Liver (tissue), 9 donors: ENCODE results near the gene LAMB4. TPM values are rescaled to one million over a fixed set of nuclear protein-coding genes. Genes with fewer than 3 reads are reported as not detected.

Source experiments
- DNase-seq: peaks from one replicate; pipeline ENCODE4 v3.0.0-alpha.2; 2017; ENCODE audit warnings: low spot score
- H3K27ac ChIP-seq, 2 donors: one replicate each; pipeline ENCODE4 v1.7.0; 2013; ENCODE audit warnings: inconsistent platforms in 2 of 2, low read length in 2 of 2, control low read depth in 1 of 2, low read depth in 1 of 2, mild to moderate bottlenecking in 1 of 2
- H3K27me3 ChIP-seq, 4 donors: one replicate each; pipeline versions ENCODE4 v1.6.1 to v1.7.0; 2013; ENCODE audit warnings: low read length in 3 of 4, inconsistent platforms in 1 of 4, mild to moderate bottlenecking in 1 of 4, moderate library complexity in 1 of 4; ENCODE audit not compliant: control insufficient read depth in 4 of 4, insufficient read depth in 4 of 4
- H3K36me3 ChIP-seq, 4 donors: one replicate each; pipeline versions ENCODE4 v1.6.1 to v1.7.0; 2013; ENCODE audit warnings: low read length in 3 of 4, mild to moderate bottlenecking in 3 of 4, low read depth in 1 of 4, moderate library complexity in 1 of 4; ENCODE audit not compliant: control insufficient read depth in 4 of 4, insufficient read depth in 3 of 4
- H3K4me1 ChIP-seq, 4 donors: one replicate each; pipeline versions ENCODE4 v1.6.1 to v1.7.0; 2013; ENCODE audit warnings: low read length in 3 of 4, mild to moderate bottlenecking in 3 of 4, moderate library complexity in 1 of 4; ENCODE audit not compliant: control insufficient read depth in 4 of 4, insufficient read depth in 4 of 4
- H3K4me3 ChIP-seq, 3 donors: one replicate each; pipeline versions ENCODE4 v1.6.1 to v1.7.0; 2013; ENCODE audit warnings: low read length in 3 of 3, control low read depth in 1 of 3, low read depth in 1 of 3, mild to moderate bottlenecking in 1 of 3
- H3K9ac ChIP-seq, 2 donors: one replicate each; pipeline ENCODE4 v1.7.0; 2013; ENCODE audit warnings: low read length in 2 of 2, mild to moderate bottlenecking in 2 of 2, moderate library complexity in 2 of 2, control low read depth in 1 of 2, low read depth in 1 of 2
- H3K9me3 ChIP-seq, 4 donors: one replicate each; pipeline versions ENCODE4 v1.6.1 to v1.7.0; 2013; ENCODE audit warnings: low read length in 3 of 4; ENCODE audit not compliant: control insufficient read depth in 4 of 4
- ATF3 ChIP-seq: IDR thresholded peaks from 2 replicates; pipeline ENCODE4 v1.6.1; 2016; ENCODE audit warnings: antibody characterized with exemption
- CTCF ChIP-seq: fragments of 150-350 bp; IDR thresholded peaks from 2 replicates; pipeline ENCODE4 v1.5.1; 2017; ENCODE audit warnings: improper control_type of control experiment, low read depth, low read length; ENCODE audit not compliant: missing input control
- FOXA1 ChIP-seq: IDR thresholded peaks from 2 replicates; pipeline ENCODE4 v1.6.1; 2016; ENCODE audit warnings: antibody characterized with exemption
- FOXA2 ChIP-seq: IDR thresholded peaks from 2 replicates; pipeline ENCODE4 v1.6.1; 2016; ENCODE audit warnings: antibody characterized with exemption
- HNF4A ChIP-seq, 2 donors: conservative IDR thresholded peaks; 2 replicates each; pipeline ENCODE4 v1.6.1; 2016; ENCODE audit warnings: antibody characterized with exemption in 2 of 2, mild to moderate bottlenecking in 2 of 2
- HNF4G ChIP-seq: IDR thresholded peaks from 2 replicates; pipeline ENCODE4 v1.6.1; 2016; ENCODE audit warnings: antibody characterized with exemption
- JUND ChIP-seq, 2 donors: IDR thresholded peaks; 2 replicates each; pipeline ENCODE4 v1.6.1; 2016; ENCODE audit warnings: antibody characterized with exemption in 2 of 2
- MAX ChIP-seq: IDR thresholded peaks from 2 replicates; pipeline ENCODE4 v1.6.1; 2016; ENCODE audit warnings: antibody characterized with exemption
- NR2F2 ChIP-seq: IDR thresholded peaks from 2 replicates; pipeline ENCODE4 v1.6.1; 2016; ENCODE audit warnings: antibody characterized with exemption
- RAD21 ChIP-seq, 2 donors: IDR thresholded peaks; 2 replicates each; pipeline ENCODE4 v1.6.1; 2016; ENCODE audit warnings: antibody characterized with exemption in 2 of 2, mild to moderate bottlenecking in 2 of 2
- REST ChIP-seq: IDR thresholded peaks from 2 replicates; pipeline ENCODE4 v1.6.1; 2016; ENCODE audit warnings: antibody characterized with exemption, mild to moderate bottlenecking
- RXRA ChIP-seq, 2 donors: IDR thresholded peaks; 2 replicates each; pipeline ENCODE4 v1.6.1; 2017 to 2018; ENCODE audit warnings: antibody characterized with exemption in 2 of 2, mild to moderate bottlenecking in 1 of 2
- SP1 ChIP-seq: IDR thresholded peaks from 2 replicates; pipeline ENCODE4 v1.6.1; 2018; ENCODE audit warnings: antibody characterized with exemption, mild to moderate bottlenecking
- TAF1 ChIP-seq: conservative IDR thresholded peaks from 2 replicates; pipeline ENCODE4 v1.6.1; 2016; ENCODE audit warnings: antibody characterized with exemption, mild to moderate bottlenecking
- YY1 ChIP-seq: IDR thresholded peaks from 2 replicates; pipeline ENCODE4 v1.6.1; 2016; ENCODE audit warnings: antibody characterized with exemption, mild to moderate bottlenecking
- ZBTB33 ChIP-seq: IDR thresholded peaks from 2 replicates; pipeline ENCODE4 v1.6.1; 2016; ENCODE audit warnings: antibody characterized with exemption
- WGBS: extraction: QIAGEN DNeasy Blood & Tissue Kit; methylation state at CpG from one replicate; pipeline ENCODE4 v1.1.7; 2013; 5-methylcytosine and 5-hydroxymethylcytosine counted together
- polyA plus RNA-seq, 2 donors: library from polyadenylated mRNA; stranded (reverse) in 1 of 2; unstranded in 1 of 2; fragments of 200-250 nt in 1 of 2; fragments of >200 nt in 1 of 2; fragmentation: Nextera tagmentation in 1 of 2; extraction: Ambion mirVana in 1 of 2; gene quantifications; one replicate each; pipeline versions ENCODE4 v1.2.1 to v1.2.3, GENCODE V29; 2013 to 2015
- total RNA-seq, 2 donors: library from RNA; depleted of rRNA; stranded (reverse); fragments of >200 nt; gene quantifications; one replicate each; pipeline ENCODE4 v1.2.3, GENCODE V29; 2014
- donor health status: healthy.
- donor health status: healthy.
- donor health status: healthy.
- donor health status: healthy.
- donor health status: healthy.

LAMB4 gene
- total and polyA plus RNA-seq, 4 donors = under 0.01 to 0.03 TPM; not detected in 2

GRCh38 chr7:108079648-108080591 lies 50.2 kb downstream of the LAMB4 start:
- H3K27ac ChIP-seq = peak overlapping the region in 1 of 2 donors; percentile 42
- no peak for DNase-seq
- H3K9ac ChIP-seq = no peak overlapping the region
- H3K4me3 ChIP-seq = no peak overlapping the region
- no peaks in the 10 kb centered on the region for H3K36me3 ChIP-seq
- peaks cover 0 to 5% (median 3%) of the 10 kb centered on the region in 4 donors for H3K4me1 ChIP-seq
- 83% methylated on average over 9 of the region's 9 CpGs for WGBS
- no peaks in the 10 kb centered on the region for H3K27me3 ChIP-seq
- no peaks in the 10 kb centered on the region for H3K9me3 ChIP-seq
- TF ChIP-seq HNF4A (conservative IDR thresholded peaks at IDR 0.05) = no peak
- TF ChIP-seq FOXA2 = no peak
- peak; percentile 6 to 12 for TF ChIP-seq RXRA (IDR thresholded peaks at IDR 0.05)
- TF ChIP-seq RAD21 (IDR thresholded peaks at IDR 0.05) = no peak
- TF ChIP-seq ZBTB33 = no peak
- peak in 1 of 2 donors; percentile 23 for TF ChIP-seq JUND (IDR thresholded peaks at IDR 0.05)
- TF ChIP-seq NR2F2 = peak; percentile 36

GRCh38 chr7:108079276-108079647 lies 50.9 kb downstream of the LAMB4 start:
- Histone ChIP-seq H3K36me3 (no peaks in the 10 kb centered on the region), H3K27ac (no peak overlapping the region), H3K27me3 (no peaks in the 10 kb centered on the region), H3K4me3 (no peak overlapping the region), H3K9me3 (no peaks in the 10 kb centered on the region), H3K4me1 (peaks cover 0 to 5% (median 3%) of the 10 kb centered on the region in 4 donors), H3K9ac (no peak overlapping the region)
- WGBS = 95% methylated on average over 1 of the region's 1 CpG
- TF ChIP-seq CTCF (no peak), ATF3 (no peak), SP1 (no peak), FOXA1 (no peak)
- no peak for DNase-seq

GRCh38 chr7:108078691-108079090 lies 51.5 kb downstream of the LAMB4 start:
- H3K36me3 ChIP-seq = no peaks in the 10 kb centered on the region
- WGBS = 69% methylated on average over 1 of the region's 1 CpG
- no peaks in the 10 kb centered on the region for H3K27me3 ChIP-seq
- H3K9ac ChIP-seq = no peak overlapping the region
- no peak overlapping the region for H3K4me3 ChIP-seq
- H3K4me1 ChIP-seq = peaks cover 0 to 5% (median 3%) of the 10 kb centered on the region in 4 donors
- H3K9me3 ChIP-seq = no peaks in the 10 kb centered on the region
- DNase-seq = no peak
- no peak overlapping the region for H3K27ac ChIP-seq
- no peak for TF ChIP-seq JUND (IDR thresholded peaks at IDR 0.05)
- TF ChIP-seq NR2F2 = no peak
- TF ChIP-seq TAF1 = no peak
- TF ChIP-seq CTCF = no peak
- TF ChIP-seq HNF4G = no peak
- TF ChIP-seq REST = no peak
- no peak for TF ChIP-seq MAX
- TF ChIP-seq YY1 = no peak
- TF ChIP-seq SP1 = no peak
- no peak for TF ChIP-seq FOXA2
- TF ChIP-seq FOXA1 = no peak
- TF ChIP-seq RXRA (IDR thresholded peaks at IDR 0.05) = no peak
